Measurements from ENCODE around the gene RNF113B.

The RNF113B gene

DNA sequence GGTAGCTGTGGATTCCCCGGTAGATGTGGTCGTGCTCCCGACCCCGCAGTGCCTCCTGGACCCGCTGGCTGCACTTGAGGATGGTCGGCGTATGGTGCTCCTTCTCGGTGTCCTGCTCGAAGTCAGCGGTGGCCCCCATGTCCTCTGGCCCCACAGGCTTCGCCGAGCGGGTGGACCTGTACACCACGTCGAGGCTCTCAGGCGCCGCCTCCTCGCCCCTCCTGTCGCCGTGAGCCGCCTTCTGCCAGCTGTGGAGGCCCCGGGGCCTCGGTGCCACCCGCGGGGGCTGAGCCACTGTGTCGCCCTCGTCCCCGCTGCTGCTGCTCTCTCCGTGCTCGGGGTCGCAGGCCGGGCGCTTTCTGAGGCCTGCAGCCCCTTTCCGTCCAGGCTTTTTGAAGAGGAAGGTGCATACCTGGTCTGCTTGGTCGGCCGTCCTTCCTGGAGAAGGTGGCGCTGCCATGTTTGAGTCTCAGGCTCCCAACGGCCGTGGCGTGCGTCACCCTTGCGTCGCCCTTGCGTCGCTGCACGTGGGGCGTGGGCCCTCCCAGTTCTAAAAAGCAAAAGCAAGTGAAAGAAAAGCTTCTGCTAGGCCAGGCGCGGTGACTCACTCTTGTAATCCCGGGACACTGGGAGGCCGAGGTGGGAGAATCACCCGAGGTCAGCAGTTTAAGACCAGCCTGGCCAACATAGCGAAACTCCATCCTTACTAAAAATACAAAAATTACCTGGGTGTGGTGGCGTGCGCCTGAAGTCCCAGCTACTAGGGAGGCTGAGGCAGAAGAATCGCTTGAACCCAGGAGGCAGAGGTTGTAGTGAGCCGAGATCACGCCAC, at the start of gene RNF113B:
Gene RNF113B, minus strand, starts transcription at position 493 of the 832 bp plus-strand sequence. Its CDS starts 33 bp downstream, at position 460.
- DNase-seq (ENCODE audit: low spot score), result no peak

DNA sequence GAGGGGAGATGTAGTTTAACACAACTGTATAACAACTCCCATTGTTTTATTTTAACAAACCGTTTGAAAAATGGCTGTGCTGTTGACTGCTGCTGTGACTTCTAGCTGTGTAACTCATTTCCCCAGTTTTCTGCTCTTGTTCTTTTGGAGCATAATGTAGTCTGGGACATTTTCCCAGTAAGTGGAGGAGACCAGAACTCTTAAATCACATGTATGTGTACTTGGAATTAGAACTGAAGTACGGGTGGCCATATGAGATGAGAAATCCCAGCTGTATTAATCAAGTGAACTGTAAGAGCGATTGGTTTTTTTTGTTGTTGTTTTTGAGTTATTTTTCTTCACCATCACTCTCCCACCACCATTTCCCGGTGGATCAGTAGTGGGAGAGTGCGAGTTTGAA, 49.4 kb upstream of the RNF113B start:
- DNase-seq (ENCODE audit: low spot score), result no peak

DNA sequence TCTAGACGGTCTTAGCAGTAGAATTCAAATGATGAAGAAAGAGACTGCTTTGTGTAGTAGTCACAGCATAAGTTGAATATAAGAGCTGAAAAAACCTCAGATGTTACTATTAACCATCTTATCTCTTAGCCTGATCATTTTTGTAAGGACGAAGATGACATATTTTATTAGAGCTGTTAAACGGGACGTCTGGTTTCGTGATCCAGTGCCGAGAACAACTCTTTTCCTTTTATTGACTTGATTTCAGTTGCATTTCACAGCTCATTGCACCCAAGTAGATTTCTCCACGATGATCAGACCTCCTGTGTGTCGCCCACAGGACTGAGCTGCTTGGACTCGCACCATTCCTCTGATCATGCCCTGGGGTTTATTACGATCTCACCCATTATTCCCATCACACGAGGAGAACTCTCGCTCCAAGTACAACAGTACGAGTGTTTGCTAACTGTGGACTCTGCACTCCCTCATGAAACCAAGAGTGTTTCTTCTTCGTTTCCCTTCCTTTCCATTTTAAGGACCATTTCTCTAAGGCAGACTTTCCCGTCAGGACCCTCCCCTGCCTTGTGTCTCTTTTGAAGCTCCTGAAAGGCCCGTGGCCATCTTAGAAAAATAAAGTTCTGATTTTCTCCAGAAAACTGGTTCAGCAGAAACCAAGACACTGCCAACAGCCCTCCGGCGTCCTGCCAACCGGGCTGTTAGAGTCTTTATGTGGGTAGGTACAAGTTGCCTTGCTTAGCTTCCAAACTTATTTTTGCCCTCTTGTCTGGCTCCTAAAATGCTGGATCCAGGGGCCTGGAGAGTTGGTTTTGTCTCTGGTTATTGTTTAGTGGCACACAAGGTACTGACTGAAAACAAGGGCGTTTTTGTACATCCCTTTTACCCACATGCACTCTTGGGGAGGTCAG, 48.2 kb upstream of the RNF113B start:
- no peak for DNase-seq (ENCODE audit: low spot score)

DNA sequence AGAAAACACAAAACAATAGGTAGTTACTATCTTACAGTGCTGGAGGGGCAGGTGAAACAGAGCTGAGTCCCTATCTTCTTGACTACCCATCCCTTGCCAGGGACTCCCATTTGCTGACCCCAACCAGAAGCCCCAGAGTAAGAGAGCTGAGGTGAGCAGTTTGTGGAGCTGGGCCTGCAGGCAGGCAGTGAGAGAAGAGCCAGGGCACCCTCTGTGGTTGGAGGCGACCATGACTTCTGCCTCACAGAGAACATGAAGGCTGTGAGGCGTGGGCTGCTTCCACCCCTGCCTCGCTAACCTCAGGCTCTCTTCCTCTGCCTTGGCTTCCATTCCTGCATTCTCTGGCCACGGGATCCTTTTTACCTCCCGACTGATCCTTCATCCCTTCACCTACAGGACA, 47.5 kb upstream of the RNF113B start:
- no peak for DNase-seq (ENCODE audit: low spot score)

DNA sequence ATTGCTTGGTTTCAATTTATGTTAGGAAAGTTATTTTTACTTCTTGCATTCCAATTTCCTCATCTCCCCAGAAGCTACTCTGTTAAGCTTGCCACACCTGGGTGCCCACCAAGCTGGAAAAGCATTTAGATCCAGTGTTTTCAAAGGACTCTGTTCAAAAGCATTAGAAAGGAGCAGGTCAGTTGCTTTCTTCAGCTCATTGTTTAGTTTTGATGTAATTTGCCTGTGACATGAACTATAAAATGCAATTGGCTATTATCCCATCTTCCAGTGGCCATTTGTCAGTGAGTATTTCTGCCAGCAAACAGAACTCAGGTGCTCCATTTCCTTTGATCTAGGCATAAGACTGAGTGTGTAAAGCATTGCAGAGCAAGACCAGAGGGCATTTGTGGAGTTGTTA, 46.7 kb upstream of the RNF113B start:
- DNase-seq (ENCODE audit: low spot score), result no peak

DNA sequence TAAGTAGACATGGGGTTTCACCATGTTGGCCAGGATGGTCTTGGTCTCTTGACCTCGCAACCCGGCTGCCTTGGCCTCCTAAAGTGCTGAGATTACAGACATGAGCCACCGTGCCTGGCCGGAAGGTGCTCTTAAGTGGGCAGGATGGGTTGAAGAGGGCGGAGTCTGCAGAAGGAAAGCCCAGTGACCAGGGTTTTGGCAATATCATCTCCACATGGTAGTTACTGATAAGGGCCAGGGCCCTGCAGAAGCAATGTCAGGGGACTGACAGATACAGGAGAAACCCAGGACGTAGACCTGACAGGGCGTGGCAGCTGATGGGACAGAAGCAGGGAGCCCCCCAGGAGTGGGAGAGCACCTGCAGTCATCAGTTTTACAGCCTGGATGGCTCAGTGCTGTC, 45.7 kb upstream of the RNF113B start:
- DNase-seq (ENCODE audit: low spot score), result no peak

DNA sequence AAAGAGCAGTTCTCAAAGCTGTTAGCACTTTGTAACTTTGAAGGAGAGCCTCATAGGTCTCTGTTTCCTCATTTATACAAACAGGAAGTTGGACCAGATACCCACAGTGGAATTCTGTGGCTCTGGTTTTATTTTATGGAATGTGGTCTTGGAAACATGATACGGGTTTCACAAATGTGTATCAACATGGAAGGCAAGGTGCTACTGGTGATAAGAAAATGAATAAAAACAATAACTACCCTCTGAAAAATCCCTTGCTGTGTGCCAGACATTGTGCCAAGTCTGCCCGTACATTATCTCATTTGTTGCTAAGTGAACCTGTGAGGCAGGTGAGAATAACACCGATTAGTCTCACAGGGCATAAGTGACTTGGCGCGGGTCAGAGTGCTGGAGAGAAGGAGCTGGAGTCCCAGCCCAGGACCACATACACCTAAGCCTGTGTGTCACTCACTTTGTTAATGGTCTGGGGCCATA, 45.0 kb upstream of the RNF113B start:
- no peak for DNase-seq (ENCODE audit: low spot score)

DNA sequence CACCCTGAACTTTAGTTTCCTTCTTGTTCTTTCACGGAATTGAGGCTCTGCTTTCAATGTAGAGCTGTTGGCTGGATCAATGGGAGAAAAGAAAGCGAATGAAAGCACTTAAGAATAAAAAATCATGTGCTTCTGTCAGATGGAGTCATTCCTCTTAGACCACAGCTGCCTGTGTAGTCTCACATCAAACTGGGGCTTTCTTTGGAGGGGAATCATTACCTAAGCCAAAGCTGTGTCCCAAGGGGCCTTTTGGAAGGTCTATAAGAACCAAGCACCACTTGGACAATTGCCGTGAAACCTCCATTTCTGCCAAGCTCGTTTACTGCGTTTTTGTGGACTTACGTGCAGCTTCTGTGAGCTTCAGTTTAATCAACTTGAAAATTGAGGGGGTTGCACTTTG, 44.2 kb upstream of the RNF113B start:
- DNase-seq (ENCODE audit: low spot score), result no peak

DNA sequence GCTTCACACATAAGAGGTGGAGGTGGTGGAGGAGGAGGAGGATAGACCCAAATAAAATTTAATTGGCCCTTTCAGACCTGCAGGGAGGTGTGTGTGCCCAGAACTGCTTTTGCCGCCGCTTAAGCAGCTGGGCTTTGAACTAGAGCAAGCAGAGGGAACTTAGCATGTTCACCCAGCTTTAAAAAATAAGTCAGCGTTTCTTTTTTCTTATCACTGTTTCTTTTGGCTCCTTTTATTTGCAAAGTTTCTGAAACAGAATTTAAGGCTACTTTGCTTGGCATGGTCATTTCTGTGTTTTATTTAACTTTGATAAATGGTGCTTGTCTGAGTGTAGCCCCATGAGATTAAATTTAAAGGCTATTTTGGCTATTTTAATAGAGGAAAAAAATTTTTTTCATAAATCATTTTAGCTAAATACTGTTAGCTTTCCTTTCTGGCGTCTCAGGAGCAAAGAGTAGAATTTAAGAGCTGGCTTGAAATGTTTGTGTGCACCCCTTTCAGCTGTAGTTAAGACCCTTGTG, 43.3 kb upstream of the RNF113B start:
- no peak for DNase-seq (ENCODE audit: low spot score)

DNA sequence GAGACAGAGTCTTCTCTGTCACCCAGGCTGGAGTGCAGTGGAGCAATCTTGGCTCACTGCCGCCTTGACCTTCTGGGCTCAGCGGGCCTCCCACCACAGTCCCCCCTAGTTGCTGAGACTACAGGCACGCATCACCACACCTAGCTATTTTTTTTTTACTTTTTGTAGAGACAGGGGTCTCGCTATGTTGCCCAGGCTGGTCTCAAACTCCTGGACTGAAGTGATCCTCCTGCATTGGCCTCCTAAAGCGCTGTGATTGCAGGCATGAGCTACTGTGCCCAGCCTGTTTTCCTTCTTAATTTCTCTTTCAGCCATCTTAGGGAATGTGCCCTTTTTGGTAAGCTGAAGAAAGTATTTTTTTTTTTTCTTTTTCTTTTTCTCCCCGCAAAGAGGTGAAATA, 42.6 kb upstream of the RNF113B start:
- DNase-seq (ENCODE audit: low spot score), result no peak

DNA sequence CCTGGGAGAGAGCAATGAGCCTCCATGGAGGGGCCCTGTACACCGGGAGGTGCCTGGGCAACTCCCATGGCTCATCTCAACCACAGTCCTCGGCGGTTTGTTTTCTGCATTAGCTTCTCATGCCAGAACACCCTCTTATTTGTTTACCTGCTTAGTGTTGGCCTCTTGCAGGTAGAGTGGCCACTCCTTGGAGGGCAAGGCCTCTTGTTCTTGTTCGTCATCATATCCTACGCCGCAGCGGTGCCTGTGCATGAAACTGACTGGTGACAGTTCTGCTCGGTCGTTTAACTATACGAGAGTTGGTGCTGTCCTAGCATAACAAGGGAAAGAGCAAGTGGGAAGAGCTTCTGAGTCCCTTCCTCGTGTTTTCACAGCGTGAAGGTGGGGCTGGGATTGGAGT, 40.5 kb upstream of the RNF113B start:
- no peak for DNase-seq (ENCODE audit: low spot score)

DNA sequence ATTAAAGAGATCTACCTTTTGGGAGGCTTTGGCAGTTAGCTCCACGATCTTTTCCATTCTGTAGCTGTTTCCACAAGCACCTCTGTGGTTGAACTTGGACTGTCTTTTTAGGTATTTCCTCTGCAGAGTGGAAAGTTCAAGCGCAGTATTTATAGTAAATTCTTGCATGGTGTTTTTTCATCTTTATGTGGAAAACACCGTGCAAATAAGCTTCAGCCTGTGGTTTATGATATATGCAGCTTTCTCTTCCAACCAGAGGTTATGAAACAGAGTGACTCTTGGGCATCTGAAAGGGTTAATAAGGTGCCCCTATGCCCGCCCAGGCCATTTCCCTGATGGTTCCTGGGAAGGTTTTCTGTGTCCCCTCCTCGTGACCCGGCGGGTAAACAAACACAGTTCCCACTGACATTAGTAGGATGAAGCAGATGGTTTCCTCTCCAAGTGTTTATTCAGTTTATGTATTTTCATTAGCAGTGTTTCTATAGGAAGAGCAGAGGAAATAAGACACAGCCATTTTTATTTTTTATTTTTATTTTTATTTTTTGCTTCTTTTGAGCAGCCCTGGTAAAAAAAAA, 39.7 kb upstream of the RNF113B start:
- DNase-seq (ENCODE audit: low spot score), result no peak

DNA sequence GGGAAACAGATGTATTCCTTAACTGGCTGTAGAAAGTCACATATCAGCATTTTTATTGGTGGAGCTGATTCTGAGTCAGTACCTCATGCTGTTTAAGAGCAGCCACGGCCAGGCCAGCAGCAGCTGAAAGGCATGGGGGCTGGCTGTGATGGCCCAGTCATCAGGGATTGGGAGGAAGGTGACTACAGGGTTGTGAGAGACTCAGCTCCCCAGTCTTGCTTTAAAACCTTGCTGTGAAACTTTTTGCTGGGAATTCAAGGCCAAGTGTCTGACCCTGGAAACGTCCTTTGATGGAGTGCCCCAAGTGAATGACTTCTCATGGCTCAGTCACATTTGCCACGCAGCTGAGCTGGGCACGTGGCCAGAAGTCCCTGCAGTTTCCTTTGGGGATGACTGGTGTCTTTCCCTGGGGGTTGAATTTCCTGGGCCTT, 39.1 kb upstream of the RNF113B start:
- DNase-seq (ENCODE audit: low spot score), result no peak

DNA sequence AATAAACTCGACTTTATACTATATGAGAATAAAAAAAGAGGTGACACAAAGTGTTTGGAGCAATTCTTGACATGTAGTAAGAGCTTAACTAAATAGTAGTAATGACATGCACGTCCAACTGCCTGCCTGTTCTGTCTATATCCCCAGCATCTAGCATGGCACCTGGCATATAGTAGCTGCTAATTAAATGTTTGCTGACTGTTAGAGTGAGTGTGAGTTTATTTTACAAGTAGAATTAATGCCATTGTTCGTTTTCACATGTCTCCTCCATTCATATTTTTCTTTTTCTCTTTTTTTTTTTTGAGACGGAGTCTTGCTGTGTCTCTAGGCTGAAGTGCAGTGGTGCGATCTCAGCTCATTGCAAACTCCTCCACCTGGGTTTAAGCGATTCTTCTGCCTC, 38.4 kb upstream of the RNF113B start:
- DNase-seq (ENCODE audit: low spot score), result no peak

DNA sequence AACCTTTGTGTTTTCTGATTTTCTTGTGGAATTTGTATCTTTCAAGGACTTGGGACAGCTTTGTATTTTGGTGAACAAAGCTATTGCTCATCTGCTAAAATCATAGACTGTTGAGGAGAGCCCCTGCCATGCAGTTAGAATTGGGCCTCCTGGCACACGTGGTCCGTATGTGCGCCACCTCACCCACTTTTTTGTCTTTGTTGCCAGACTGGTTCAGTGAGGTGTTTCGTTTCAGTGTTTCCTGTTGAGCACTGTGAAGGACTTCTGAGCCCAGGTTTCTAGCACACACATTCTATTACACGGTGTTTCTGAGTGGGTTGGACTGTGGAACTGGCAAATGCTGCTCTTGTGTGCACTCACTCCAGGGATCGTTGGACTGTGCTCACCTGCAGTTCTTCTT, 37.6 kb upstream of the RNF113B start:
- DNase-seq (ENCODE audit: low spot score), result no peak

DNA sequence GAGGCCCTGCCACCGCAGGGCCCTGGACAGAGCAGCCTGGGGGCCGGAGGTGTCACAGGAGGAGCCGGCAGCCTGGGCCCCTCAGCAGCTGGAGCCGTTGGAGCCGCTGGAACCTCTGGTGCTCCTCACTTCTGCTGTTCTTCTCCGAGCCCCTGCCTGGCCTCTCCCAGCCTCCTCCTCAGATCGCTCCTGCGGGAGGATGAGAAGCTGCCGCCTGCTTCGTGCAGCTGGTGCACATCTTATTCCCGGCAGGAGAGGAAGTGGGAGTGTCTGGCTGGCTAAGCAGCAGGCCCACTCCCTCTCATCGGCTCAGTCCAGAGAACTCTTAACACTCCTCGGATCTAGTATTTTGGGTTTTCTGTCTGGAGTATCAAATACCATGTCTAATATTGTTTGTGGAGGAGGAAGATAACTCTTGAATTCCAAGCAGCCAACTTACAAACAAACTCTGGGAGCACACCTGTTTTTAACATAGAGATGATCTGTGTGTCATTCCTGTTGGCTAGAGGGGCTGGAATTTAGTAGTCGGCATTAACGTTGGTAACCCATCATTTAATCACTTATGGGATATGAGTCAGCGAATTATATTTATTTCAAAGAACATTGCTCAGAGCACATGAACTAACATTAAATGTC, 37.1 kb upstream of the RNF113B start:
- no peak for DNase-seq (ENCODE audit: low spot score)

DNA sequence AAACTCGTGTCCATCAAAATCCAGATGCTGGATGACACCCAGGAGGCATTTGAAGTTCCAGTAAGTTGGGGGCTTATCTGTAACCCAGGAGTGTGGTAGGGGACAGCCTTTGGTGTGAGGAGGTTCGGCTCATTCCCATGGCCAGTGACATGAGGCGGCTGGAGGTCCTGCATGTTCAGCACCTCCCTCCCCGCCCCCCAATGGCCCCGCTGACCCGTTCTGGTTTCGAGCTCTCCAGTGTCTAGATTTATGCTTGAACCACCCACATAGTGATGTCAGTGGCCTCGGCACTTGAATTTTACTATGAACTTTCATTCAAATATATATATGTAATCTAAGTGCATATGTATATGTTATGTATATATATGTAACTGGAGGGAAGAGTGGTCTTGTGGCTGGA, 36.3 kb upstream of the RNF113B start:
- DNase-seq (ENCODE audit: low spot score), result no peak

DNA sequence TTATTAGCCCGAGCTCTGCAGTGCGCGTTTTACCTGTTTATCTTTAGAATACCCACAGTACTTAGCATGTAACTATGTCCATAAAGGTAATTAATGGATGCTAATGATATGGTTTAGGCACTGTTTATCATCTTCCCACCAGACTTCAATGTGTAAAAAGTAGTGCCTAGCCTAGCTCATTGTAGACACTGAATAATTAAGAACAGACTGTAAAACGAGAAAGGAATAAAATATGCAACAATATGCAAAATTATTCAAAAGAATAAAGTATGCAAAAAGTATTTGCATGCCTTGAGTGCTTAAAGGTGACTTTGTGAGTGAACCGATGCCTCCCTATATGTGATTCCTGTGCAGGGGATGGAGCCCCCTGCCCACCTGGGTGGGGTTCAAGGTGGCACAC, 35.7 kb upstream of the RNF113B start:
- no peak for DNase-seq (ENCODE audit: low spot score)

DNA sequence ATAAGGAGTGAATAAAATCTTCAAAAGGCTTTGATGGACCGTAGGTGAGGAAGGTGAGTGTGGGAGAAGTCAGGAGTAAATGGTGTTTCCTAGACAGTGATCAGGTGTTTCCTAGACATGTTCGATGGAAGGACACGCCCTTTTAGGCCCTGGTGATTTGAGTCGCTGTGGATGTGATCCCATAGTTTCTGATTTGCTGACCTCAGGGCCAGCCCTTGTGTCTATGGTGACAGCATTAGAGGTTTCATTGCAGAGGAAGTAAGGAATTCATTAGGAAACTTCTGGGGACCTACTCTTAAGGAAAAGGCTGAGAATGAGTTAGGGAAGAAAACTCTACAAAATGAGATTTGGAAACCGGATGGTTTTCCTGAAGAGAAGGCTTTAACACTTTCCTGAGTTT, 31.5 kb upstream of the RNF113B start:
- no peak for DNase-seq (ENCODE audit: low spot score)

DNA sequence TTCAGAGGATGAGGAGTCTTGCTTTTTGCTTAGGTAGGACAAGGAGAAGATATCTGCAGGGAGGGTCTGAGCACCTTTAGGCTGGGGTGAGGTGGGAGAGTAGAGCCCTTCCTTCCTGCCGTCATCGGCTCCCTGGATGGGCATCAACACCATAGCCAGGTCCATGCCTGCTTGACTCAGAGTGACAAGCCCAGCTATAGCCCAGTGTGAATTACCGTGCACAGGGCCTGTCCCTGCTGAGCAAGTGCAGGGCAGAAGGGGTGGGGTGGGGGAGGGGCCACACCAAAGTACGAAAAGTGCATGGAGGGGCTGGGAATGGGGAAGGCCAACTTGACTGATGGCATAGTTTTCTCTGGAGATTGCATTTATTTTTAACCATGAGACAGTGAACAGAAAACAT, 30.3 kb upstream of the RNF113B start:
- no peak for DNase-seq (ENCODE audit: low spot score)

DNA sequence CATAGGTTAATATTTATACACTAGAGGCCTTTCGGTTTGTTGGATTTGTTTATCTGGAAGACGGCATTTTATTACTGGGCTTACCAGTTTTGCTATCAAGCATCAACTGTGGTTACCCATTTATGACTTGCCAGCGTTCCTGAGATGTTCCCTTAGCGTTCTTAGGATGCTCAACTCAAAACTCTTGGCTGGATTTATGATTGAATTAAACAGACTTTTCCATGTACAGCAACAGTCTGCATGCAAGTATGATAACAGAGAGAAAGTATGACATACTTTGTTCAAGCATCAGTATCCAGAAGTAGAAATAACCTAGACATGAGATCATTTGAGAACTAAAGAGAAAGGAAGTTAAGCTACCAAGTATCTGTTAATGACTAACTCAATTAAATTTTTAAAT, 29.9 kb upstream of the RNF113B start:
- no peak for DNase-seq (ENCODE audit: low spot score)

DNA sequence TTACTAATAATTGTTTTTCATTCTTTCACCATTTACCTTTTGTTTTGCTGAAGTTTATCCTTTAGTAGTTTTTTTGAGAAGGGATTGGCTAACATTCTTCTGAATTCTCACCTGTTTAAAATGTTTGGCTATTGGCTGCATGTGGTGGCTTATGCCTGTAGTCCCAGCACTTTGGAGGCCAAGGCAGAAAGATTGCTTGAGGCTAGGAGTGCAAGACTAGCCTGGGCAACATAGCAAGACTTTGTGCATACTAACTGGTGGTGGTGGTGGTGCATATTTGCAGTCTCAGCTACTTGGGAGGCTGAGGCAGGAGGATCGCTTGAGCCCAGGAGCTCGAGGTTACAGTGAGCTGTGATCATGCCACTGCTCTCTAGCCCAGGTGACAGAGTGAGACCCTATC, 27.5 kb upstream of the RNF113B start:
- no peak for DNase-seq (ENCODE audit: low spot score)
